AG04450 (cell line): Measurements from ENCODE around the gene SETD1A. TPM values are rescaled to one million over a fixed set of nuclear protein-coding genes. Genes with fewer than 3 reads are reported as not detected.
A peak's percentile ranks its signal among the peaks of the same experiment; 100 is the strongest.
"Not testable (repeated sequence)": the region's sequence is repeated elsewhere in the genome, so short reads cannot be mapped to it uniquely, and the experiment has no call there.

Experiments used
- CTCF ChIA-PET: fragments of 300-600, 350-600 bp; formaldehyde crosslinking; extraction: SDS; loops from one replicate; lab custom pipeline; 2022; ENCODE audit warnings: antibody characterized with exemption, inconsistent platforms; lab: Charles Lee
- POLR2A ChIA-PET: fragments of 350-600 bp; formaldehyde crosslinking; extraction: SDS; loops from one replicate; lab custom pipeline; 2021; ENCODE audit warnings: antibody characterized with exemption, inconsistent platforms; lab: Yijun Ruan, JAX
- DNase-seq: peaks from one replicate; pipeline ENCODE4 v3.0.0-alpha.2; 2011; ENCODE audit warnings: low read depth, low spot score
- H3K27ac ChIP-seq: one replicate; pipeline ENCODE4 v1.5.1; 2012; ENCODE audit warnings: low read depth, low read length, control low read depth
- H3K27me3 ChIP-seq: one replicate; pipeline ENCODE4 v1.6.0; 2012; ENCODE audit warnings: low read length; ENCODE audit not compliant: control insufficient read depth, insufficient read depth
- H3K4me3 ChIP-seq: 2 replicates; pipeline ENCODE4 v1.5.1; 2011; ENCODE audit warnings: mild to moderate bottlenecking, low read depth, low read length, control low read depth
- H3K9me3 ChIP-seq: 2 replicates; pipeline ENCODE4 v1.5.1; 2012; ENCODE audit warnings: low read length; ENCODE audit not compliant: control insufficient read depth, insufficient read depth
- polyA plus RNA-seq: library from polyadenylated mRNA; depleted of rRNA; stranded (reverse); fragments of >200 nt; gene quantifications from 2 replicates; pipeline ENCODE4 v1.2.3, GENCODE V29; 2011
- TF ChIP-seq, protein P1 (sequence below): IDR thresholded peaks from 2 replicates; pipeline ENCODE4 v1.5.1; 2011; ENCODE audit warnings: low read depth, low read length, control low read depth, inconsistent platforms

SETD1A gene
- polyA plus RNA-seq, 1 experiment: 1.1 TPM

DNA sequence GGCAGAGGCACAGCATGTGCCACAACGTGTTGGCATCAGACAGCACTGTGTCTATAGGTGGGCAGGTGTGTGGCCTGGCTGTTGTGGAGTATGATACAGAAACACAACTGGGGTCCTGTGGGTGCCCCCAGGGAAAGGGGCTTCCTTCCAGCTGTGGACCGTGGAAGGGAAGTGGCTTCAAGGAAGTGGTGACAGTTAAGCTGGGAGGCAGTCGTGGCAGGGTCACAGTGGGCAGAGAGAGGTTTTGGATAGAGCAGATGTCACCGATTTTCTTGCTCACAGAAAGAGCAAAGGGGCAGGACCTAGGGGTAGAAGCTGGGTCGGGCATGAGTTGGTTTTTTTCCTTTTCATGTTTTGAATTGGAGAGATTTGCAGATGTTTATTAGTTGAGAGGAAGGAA is 19.9 kb upstream of the SETD1A start:
- ChIA-PET CTCF (no interaction called here), POLR2A (interaction anchor here (0.6 to 0.9 kb wide), 2 partner anchors 14 to 23 kb away, joined by 3 read pairs; partner anchors contain the start of gene FBXL19)
- Histone ChIP-seq H3K27me3 (no peaks in the 10 kb centered on the region), H3K27ac (no peak overlapping the region), H3K4me3 (no peak overlapping the region), H3K9me3 (no peaks in the 10 kb centered on the region)
- TF ChIP-seq, protein P1, sequence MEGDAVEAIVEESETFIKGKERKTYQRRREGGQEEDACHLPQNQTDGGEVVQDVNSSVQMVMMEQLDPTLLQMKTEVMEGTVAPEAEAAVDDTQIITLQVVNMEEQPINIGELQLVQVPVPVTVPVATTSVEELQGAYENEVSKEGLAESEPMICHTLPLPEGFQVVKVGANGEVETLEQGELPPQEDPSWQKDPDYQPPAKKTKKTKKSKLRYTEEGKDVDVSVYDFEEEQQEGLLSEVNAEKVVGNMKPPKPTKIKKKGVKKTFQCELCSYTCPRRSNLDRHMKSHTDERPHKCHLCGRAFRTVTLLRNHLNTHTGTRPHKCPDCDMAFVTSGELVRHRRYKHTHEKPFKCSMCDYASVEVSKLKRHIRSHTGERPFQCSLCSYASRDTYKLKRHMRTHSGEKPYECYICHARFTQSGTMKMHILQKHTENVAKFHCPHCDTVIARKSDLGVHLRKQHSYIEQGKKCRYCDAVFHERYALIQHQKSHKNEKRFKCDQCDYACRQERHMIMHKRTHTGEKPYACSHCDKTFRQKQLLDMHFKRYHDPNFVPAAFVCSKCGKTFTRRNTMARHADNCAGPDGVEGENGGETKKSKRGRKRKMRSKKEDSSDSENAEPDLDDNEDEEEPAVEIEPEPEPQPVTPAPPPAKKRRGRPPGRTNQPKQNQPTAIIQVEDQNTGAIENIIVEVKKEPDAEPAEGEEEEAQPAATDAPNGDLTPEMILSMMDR: no peak
- DNase-seq: no peak

DNA sequence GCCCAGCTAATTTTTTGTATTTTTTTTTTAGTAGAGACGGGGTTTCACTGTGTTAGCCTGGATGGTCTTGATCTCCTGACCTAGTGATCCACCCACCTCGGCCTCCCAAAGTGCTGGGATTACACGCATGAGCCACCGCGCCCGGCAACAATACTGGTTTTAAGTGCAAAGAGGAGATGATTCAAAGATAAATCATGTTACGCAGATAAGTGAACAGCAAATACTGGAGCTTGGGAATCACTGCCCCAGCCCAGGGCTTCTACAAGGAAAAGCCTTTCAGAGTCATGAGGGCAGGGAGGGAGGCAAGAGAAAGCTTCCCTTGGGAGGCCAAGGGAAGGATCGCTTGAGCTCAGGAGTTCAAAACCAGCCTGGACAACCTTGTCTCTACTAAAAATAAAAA is 18.0 kb upstream of the SETD1A start:
- not testable (repeated sequence) for H3K27me3 ChIP-seq, H3K27ac ChIP-seq, DNase-seq, H3K4me3 ChIP-seq, H3K9me3 ChIP-seq
- CTCF ChIA-PET: interaction anchor here (0.6 kb wide), 1 partner anchor 107 kb away, joined by 5 read pairs; no protein-coding TSS in a partner anchor
- POLR2A ChIA-PET: interaction anchor here (0.9 to 1.1 kb wide), 2 partner anchors 10 to 15 kb away, joined by 3 to 5 read pairs; no protein-coding TSS in a partner anchor

DNA sequence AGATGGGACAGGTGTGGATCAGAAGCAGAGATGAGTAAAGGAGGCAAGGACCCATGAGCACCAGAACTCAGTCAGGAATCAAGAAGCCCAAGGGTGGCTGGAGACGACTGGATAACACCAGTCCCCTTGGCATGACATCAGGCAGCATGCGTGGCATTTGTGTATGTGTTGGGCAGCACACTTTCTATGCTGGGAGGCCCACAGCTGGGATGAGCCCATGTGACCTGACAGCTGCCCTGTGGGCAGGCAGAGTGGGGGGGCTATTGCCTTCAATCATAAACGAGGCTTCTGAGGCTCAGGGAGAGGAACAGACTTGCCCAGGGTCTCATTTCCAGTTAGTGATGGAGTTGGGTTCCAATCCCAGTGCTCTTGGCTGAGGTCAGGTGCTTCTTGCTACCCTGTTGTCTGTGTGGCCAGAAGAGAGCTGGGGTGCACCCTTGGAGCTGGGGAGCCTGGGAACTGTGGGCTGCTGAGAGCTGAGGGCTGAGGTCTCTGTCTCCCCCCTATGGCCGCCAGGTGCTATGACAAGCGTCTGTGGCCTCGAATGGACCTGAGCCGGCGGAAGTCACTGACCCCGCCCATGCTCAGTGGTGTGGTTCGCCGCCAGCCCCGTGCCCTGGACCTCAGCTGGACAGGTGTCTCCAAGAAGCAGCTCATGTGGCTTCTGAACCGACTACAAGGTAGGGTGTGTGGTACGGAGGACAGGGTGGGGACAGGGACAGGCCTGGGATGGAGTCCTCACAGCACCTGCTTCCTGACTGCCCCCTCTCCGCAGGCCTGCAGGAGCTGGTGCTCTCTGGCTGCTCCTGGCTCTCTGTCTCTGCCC is 15.7 kb upstream of the SETD1A start:
- DNase-seq: no peak
- TF ChIP-seq, protein P1: peak; percentile 85
- H3K27ac ChIP-seq: no peak overlapping the region
- POLR2A ChIA-PET: interaction anchor here (0.6 to 0.7 kb wide), 5 partner anchors 9 to 530 kb away, joined by 3 to 13 read pairs (median 4); partner anchors contain the start of genes CTF1 and TGFB1I1
- no peaks in the 10 kb centered on the region for H3K27me3 ChIP-seq
- no peak overlapping the region for H3K4me3 ChIP-seq
- no peaks in the 10 kb centered on the region; the same call in 1 of the 2 replicates for H3K9me3 ChIP-seq
- CTCF ChIA-PET: interaction anchor here (0.7 to 2.5 kb wide), 9 partner anchors 8 to 415 kb away, joined by 3 to 20 read pairs (median 3); no protein-coding TSS in a partner anchor

DNA sequence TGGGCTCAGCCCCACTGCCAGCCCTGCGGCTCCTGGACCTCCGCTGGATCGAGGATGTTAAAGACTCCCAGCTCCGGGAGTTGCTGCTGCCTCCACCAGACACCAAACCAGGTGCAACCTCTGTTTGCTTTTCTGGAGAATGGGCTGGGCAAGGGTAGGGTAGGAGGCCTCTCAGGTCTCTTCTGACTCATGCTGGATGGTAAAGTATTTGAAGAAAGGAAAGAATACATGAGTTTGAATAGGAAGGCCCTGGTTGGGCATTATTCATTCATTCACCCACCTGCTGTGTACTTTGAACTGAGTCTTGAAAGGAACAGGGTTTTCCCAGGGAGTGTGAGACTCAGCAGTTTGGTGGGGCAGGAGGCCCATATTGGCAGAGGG is 15.1 kb upstream of the SETD1A start:
- no peak overlapping the region for H3K27ac ChIP-seq
- H3K9me3 ChIP-seq: no peaks in the 10 kb centered on the region; the same call in 1 of the 2 replicates
- TF ChIP-seq, protein P1: no peak
- ChIA-PET CTCF (interaction anchor here (0.7 to 2.5 kb wide), 9 partner anchors 8 to 416 kb away, joined by 3 to 20 read pairs (median 3); no protein-coding TSS in a partner anchor), POLR2A (interaction anchor here (0.6 kb wide), 3 partner anchors 65 to 530 kb away, joined by 3 to 4 read pairs (median 4); partner anchors contain the start of gene TGFB1I1)
- H3K4me3 ChIP-seq: no peak overlapping the region
- H3K27me3 ChIP-seq: no peaks in the 10 kb centered on the region
- no peak for DNase-seq

DNA sequence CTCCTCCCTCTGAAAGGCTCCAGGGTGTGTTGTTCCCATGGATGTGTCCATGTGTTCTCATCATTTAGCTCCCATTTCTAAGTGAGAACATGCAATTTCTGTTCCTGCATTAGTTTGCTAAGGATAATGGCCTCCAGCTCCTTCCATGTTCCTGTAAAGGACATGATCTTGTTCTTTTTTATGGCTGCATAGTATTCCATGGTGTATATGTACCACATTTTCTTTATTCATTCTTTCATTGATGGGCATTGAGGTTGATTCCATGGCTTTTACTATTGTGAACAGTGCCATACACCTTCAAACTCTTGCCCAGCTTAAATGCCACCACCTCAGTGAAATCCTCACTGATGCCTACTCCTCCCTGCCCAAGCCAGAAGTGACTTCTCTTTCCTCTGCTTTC is 13.2 kb upstream of the SETD1A start:
- H3K4me3 ChIP-seq: no peak overlapping the region
- no peak for DNase-seq
- ChIA-PET CTCF (interaction anchor here (0.5 to 1.6 kb wide), 6 partner anchors 8 to 230 kb away, joined by 3 to 9 read pairs (median 5); no protein-coding TSS in a partner anchor), POLR2A (interaction anchor here (0.6 kb wide), 1 partner anchor 547 kb away, joined by 4 read pairs; no protein-coding TSS in a partner anchor)
- no peak overlapping the region for H3K27ac ChIP-seq
- TF ChIP-seq, protein P1: no peak
- H3K9me3 ChIP-seq: no peaks in the 10 kb centered on the region; the same call in 1 of the 2 replicates
- no peaks in the 10 kb centered on the region for H3K27me3 ChIP-seq
